ENCODE results near the gene SNRNP40. TPM values are rescaled to one million over a fixed set of nuclear protein-coding genes. Genes with fewer than 3 reads are reported as not detected.
"Not testable (repeated sequence)": the region's sequence is repeated elsewhere in the genome, so short reads cannot be mapped to it uniquely, and the experiment has no call there.

SNRNP40 gene
- total and polyA plus RNA-seq, 4 donors = 19.8 to 32.8 (median 26.2) TPM

DNA sequence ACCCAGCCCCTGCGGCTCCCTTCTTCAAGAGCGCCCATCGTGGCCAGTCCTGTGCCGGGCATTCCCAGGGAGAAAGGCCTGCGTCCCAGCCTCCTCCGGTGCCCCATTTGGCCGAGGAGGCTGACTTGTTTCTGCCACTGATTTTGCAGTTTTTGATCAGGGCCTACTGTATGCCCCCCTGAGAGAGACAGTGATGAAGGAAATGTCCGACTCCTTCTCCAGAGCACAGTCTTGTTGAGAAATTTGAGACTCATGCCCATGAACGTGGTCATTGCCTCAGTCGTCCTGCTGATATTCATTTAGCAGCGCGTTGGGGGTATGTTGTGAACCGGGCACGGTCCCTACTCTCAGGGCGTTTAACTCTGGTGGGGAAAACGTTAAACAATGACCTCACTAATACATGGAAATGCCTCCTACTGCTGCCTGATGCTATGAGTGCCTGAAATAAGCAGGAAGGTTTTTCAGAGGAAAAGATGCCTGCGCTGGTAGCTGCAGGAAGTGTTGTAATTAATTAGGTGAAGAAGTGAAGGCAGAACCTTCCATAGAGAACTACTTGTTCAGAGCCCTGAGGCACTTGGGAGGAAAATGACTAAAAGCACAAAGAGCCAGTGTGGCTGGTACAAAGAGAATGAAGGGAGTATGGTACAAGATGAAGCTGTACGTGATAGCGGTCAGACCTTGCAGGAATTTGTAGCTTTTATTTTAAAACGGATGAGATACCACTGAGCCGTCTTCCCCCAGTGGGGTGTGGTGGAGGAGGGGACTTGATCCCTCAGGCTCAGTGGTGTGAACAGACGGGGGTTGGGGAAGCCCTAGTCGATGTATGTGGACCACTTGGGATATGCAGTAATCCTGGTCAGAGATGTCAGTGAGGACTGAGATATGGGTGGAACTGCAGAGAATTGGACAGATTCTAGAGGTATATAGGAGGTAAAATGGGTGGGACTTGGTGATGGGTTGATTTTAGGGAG, 974 bp upstream of the SNRNP40 start:
- intact Hi-C loops (cut with DNase I) = loop anchor here (10.0 kb wide), 3 partner anchors 117 to 133 kb away; partner anchors contain the start of gene SERINC2 (in 1 of the 2)
- H3K27me3 ChIP-seq (ENCODE audit: control insufficient read depth in 1 of 2, insufficient read depth in 2 of 2, low read length in 1 of 2) = no peaks in the 10 kb centered on the region
- DNase-seq = no peak
- H3K27ac ChIP-seq (ENCODE audit: low read depth in 1 of 2, low read length in 2 of 2) = peak overlapping the region in 1 of 2 donors; percentile 34
- peak; percentile 12 for ATAC-seq (ENCODE audit: low FRiP score)
- peaks cover 2 to 4% of the 10 kb centered on the region in 2 donors for H3K4me1 ChIP-seq (ENCODE audit: control insufficient read depth in 1 of 2, insufficient read depth in 2 of 2, low read length in 2 of 2)
- no peaks in the 10 kb centered on the region for H3K36me3 ChIP-seq (ENCODE audit: control insufficient read depth in 1 of 2, insufficient read depth in 2 of 2, low read length in 1 of 2)
- no peaks in the 10 kb centered on the region for H3K9me3 ChIP-seq (ENCODE audit: control insufficient read depth, low read length)
- 2 to 3% methylated on average over 23 of the region's 23 CpGs for WGBS, 2 donors
- peak overlapping the region; percentile 8 to 41 for H3K4me3 ChIP-seq (ENCODE audit: low read length in 2 of 2)

DNA sequence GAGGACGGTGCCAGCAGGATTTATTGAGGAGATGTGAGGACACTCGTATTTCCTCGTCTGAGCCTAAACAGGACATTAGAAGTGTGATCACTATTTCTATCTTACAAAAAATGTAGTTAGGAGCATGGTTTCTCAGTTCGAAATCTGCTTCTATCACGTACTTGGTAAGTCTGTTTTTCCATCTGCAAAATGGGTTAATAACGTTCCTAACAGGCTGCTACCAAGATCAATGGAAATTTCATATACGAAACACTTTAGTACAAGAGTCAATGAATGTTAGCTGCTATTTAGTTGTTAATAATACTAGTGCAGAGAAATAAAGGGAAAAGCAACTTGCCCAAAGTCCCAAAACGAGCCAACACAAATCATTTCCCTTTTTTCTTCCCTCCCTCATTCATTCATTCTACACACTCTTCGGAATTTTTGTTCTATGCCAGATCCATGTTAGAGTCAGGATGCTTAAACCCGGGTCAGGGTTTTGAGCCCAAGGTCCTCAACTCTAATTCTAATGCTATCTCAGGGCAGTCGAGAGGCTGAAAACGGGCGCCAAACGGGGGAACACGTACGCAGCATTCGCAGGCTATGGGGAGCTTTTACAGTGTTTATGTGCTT, 608 bp downstream of the SNRNP40 start:
- Histone ChIP-seq H3K27ac (ENCODE audit: low read depth in 1 of 2, low read length in 2 of 2) (peak overlapping the region in 1 of 2 donors; percentile 67), H3K4me3 (ENCODE audit: low read length in 2 of 2) (peak overlapping the region; percentile 65 to 91), H3K27me3 (ENCODE audit: control insufficient read depth in 1 of 2, insufficient read depth in 2 of 2, low read length in 1 of 2) (no peaks in the 10 kb centered on the region), H3K36me3 (ENCODE audit: control insufficient read depth in 1 of 2, insufficient read depth in 2 of 2, low read length in 1 of 2) (no peaks in the 10 kb centered on the region), H3K4me1 (ENCODE audit: control insufficient read depth in 1 of 2, insufficient read depth in 2 of 2, low read length in 2 of 2) (peaks cover 0 to 4% of the 10 kb centered on the region in 2 donors), H3K9me3 (ENCODE audit: control insufficient read depth, low read length) (no peaks in the 10 kb centered on the region)
- ATAC-seq (ENCODE audit: low FRiP score) (no peak), DNase-seq (no peak)
- intact Hi-C loops (cut with DNase I) = loop anchor here (10.0 kb wide), 3 partner anchors 119 to 131 kb away; partner anchors contain the start of gene SERINC2 (in 1 of the 2)
- 15 to 17% methylated on average over 17 of the region's 17 CpGs for WGBS, 2 donors

DNA sequence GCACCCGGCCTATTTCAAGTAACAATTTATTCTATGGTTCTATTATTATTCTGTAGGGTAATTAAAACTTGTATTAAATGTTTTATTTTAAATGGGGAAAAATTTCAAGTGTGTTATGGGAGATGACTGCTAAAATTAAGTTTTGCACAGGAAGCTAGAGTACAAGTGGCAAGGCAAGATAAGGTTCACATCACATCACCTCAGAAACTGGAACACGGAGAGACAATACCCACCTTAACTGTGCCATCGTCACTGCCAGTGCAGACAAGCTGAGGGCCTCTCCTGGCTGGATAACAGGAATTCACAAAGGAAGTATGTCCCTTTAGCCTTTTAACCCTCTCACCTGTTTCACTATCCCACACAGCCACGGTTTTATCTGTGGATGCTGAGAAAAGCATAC, 7.6 kb downstream of the SNRNP40 start:
- ATAC-seq (ENCODE audit: low FRiP score) (no peak), DNase-seq (no peak)
- WGBS, 2 donors = 87 to 90% methylated on average over 4 of the region's 4 CpGs
- Histone ChIP-seq H3K27ac (ENCODE audit: low read depth in 1 of 2, low read length in 2 of 2) (no peak overlapping the region), H3K4me1 (ENCODE audit: control insufficient read depth in 1 of 2, insufficient read depth in 2 of 2, low read length in 2 of 2) (no peaks in the 10 kb centered on the region), H3K36me3 (ENCODE audit: control insufficient read depth in 1 of 2, insufficient read depth in 2 of 2, low read length in 1 of 2) (peaks cover 0 to 4% of the 10 kb centered on the region in 2 donors), H3K27me3 (ENCODE audit: control insufficient read depth in 1 of 2, insufficient read depth in 2 of 2, low read length in 1 of 2) (no peaks in the 10 kb centered on the region), H3K4me3 (ENCODE audit: low read length in 2 of 2) (no peak overlapping the region), H3K9me3 (ENCODE audit: control insufficient read depth, low read length) (no peaks in the 10 kb centered on the region)
- intact Hi-C loops (cut with DNase I) = no loop called here

DNA sequence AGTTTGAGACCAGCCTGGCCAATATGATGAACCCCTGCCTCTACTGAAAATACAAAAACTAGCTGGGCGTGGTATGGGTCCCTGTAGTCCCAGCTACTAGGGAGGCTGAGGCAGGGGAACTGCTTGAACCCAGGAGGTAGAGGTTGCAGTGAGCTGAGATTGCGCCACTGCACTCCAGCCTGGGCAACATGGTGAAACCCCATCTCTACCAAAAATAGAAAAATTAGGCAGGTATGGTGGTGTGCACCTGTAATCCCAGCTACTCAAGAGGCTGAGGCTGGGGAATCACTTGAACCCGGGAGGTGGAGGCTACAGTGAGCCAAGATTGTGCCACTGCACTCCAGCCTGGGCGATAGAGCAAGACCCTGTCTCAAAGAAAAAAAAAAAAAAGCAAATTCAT, 8.8 kb downstream of the SNRNP40 start:
- H3K4me3 ChIP-seq (ENCODE audit: low read length in 2 of 2); ATAC-seq (ENCODE audit: low FRiP score); H3K9me3 ChIP-seq (ENCODE audit: control insufficient read depth, low read length); H3K27ac ChIP-seq (ENCODE audit: low read depth in 1 of 2, low read length in 2 of 2); DNase-seq; intact Hi-C loops (cut with DNase I); H3K27me3 ChIP-seq (ENCODE audit: control insufficient read depth in 1 of 2, insufficient read depth in 2 of 2, low read length in 1 of 2); H3K36me3 ChIP-seq (ENCODE audit: control insufficient read depth in 1 of 2, insufficient read depth in 2 of 2, low read length in 1 of 2); H3K4me1 ChIP-seq (ENCODE audit: control insufficient read depth in 1 of 2, insufficient read depth in 2 of 2, low read length in 2 of 2): not testable (repeated sequence)
- 94 to 95% methylated on average over 4 of the region's 4 CpGs for WGBS, 2 donors

DNA sequence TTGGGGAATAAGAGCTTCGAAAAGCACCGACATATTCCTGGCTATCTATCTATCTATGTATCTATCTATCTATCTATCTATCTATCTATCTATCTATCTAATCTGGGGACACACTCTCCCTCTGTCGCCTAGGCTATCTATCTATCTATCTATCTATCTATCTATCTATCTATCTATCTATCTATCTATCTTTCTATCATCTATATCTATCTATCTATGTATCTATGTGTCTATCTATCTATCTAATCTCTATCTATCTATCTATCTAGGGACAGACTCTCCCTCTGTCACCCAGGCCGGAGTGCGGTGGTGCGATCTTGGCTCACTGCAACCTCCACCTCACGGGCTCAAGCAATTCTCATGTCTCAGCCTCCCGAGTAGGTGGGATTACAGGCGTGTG, 14.2 kb downstream of the SNRNP40 start:
- WGBS, 2 donors = 93 to 95% methylated on average over 9 of the region's 9 CpGs
- DNase-seq; H3K4me1 ChIP-seq (ENCODE audit: control insufficient read depth in 1 of 2, insufficient read depth in 2 of 2, low read length in 2 of 2); H3K4me3 ChIP-seq (ENCODE audit: low read length in 2 of 2); H3K9me3 ChIP-seq (ENCODE audit: control insufficient read depth, low read length); intact Hi-C loops (cut with DNase I); H3K36me3 ChIP-seq (ENCODE audit: control insufficient read depth in 1 of 2, insufficient read depth in 2 of 2, low read length in 1 of 2); H3K27me3 ChIP-seq (ENCODE audit: control insufficient read depth in 1 of 2, insufficient read depth in 2 of 2, low read length in 1 of 2); H3K27ac ChIP-seq (ENCODE audit: low read depth in 1 of 2, low read length in 2 of 2); ATAC-seq (ENCODE audit: low FRiP score): not testable (repeated sequence)

DNA sequence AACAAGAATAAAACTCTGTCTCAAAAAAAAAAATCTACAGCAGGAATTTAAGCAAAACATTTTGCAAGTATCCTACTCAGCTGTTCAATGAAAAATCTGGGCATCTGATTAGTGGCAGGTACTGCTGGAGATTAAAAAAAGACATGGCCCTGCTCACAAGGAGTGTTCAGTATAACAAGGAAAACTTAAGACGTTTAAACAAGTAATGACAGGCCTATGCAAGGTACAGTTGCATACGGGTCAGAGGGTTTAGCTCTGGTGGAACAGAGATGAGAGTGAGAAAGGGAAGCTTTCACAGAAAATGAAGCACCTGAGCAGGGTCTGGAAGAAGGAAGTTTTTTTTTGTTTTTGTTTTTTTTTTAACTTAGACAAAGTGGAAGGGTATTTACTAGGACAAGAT, 23.0 kb downstream of the SNRNP40 start:
- no peak for ATAC-seq (ENCODE audit: low FRiP score)

DNA sequence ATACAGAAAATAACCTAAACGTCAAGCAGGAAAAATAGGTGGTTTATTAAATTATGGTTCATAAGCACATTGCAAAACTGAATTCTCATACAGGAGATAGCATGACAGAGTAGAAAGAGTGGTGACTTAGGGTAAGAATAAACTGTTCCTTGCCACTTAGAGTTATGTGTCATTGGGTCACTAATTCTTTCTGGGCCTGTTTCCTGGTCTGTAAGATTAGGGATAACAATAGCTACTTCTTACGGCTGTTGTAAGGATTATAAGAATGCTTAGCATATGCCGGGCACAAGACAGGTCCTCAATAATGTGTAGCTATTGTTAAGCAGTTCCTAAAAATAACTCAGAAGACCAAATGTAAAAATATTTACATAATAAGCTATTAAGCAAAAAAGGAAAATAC, 24.2 kb downstream of the SNRNP40 start:
- ATAC-seq (ENCODE audit: low FRiP score) = no peak
- H3K36me3 ChIP-seq (ENCODE audit: control insufficient read depth in 1 of 2, insufficient read depth in 2 of 2, low read length in 1 of 2) = peaks cover 7 to 9% of the 10 kb centered on the region in 2 donors
- H3K27ac ChIP-seq (ENCODE audit: low read depth in 1 of 2, low read length in 2 of 2) = no peak overlapping the region
- no peaks in the 10 kb centered on the region for H3K4me1 ChIP-seq (ENCODE audit: control insufficient read depth in 1 of 2, insufficient read depth in 2 of 2, low read length in 2 of 2)
- no peaks in the 10 kb centered on the region for H3K27me3 ChIP-seq (ENCODE audit: control insufficient read depth in 1 of 2, insufficient read depth in 2 of 2, low read length in 1 of 2)
- no peak overlapping the region for H3K4me3 ChIP-seq (ENCODE audit: low read length in 2 of 2)
- WGBS, 2 donors = 15 to 19% methylated on average over 3 of the region's 3 CpGs
- H3K9me3 ChIP-seq (ENCODE audit: control insufficient read depth, low read length) = no peaks in the 10 kb centered on the region
- no peak for DNase-seq
- intact Hi-C loops (cut with DNase I) = no loop called here

More for the DNA sequence above, 23.0 kb downstream of the SNRNP40 start:
- WGBS, 2 donors = 74 to 82% methylated on average over 2 of the region's 2 CpGs
- Histone ChIP-seq H3K36me3 (ENCODE audit: control insufficient read depth in 1 of 2, insufficient read depth in 2 of 2, low read length in 1 of 2) (peaks cover 6 to 7% of the 10 kb centered on the region in 2 donors), H3K27ac (ENCODE audit: low read depth in 1 of 2, low read length in 2 of 2) (no peak overlapping the region), H3K4me3 (ENCODE audit: low read length in 2 of 2) (no peak overlapping the region), H3K9me3 (ENCODE audit: control insufficient read depth, low read length) (no peaks in the 10 kb centered on the region), H3K27me3 (ENCODE audit: control insufficient read depth in 1 of 2, insufficient read depth in 2 of 2, low read length in 1 of 2) (no peaks in the 10 kb centered on the region), H3K4me1 (ENCODE audit: control insufficient read depth in 1 of 2, insufficient read depth in 2 of 2, low read length in 2 of 2) (no peaks in the 10 kb centered on the region)
- DNase-seq = no peak
- intact Hi-C loops (cut with DNase I) = no loop called here

DNA sequence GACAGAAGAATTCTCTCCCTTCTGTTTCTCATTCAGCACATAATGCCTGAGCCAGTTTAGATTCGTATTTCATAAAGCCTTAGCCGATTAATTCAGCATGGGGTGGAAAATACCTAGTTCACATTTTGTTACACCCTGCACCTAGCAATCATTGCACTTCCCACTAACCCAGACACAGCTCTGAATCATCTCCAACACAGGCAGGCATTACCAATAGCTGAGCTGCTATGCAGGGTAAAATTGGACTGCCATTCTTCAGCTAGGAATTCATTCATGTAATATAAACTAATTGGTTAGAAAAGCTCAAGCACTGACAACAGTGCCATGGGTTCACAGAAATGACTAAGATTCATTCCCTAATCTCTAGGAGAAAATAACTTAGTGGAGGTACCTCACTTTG, 30.0 kb downstream of the SNRNP40 start:
- peaks cover 7 to 9% of the 10 kb centered on the region in 2 donors for H3K36me3 ChIP-seq (ENCODE audit: control insufficient read depth in 1 of 2, insufficient read depth in 2 of 2, low read length in 1 of 2)

More for the DNA sequence above, 30.0 kb downstream of the SNRNP40 start:
- Histone ChIP-seq H3K27ac (ENCODE audit: low read depth in 1 of 2, low read length in 2 of 2) (no peak overlapping the region), H3K9me3 (ENCODE audit: control insufficient read depth, low read length) (no peaks in the 10 kb centered on the region), H3K4me1 (ENCODE audit: control insufficient read depth in 1 of 2, insufficient read depth in 2 of 2, low read length in 2 of 2) (no peaks in the 10 kb centered on the region), H3K27me3 (ENCODE audit: control insufficient read depth in 1 of 2, insufficient read depth in 2 of 2, low read length in 1 of 2) (no peaks in the 10 kb centered on the region), H3K4me3 (ENCODE audit: low read length in 2 of 2) (no peak overlapping the region)
- ATAC-seq (ENCODE audit: low FRiP score) (no peak), DNase-seq (no peak)
- WGBS, 2 donors = 84 to 88% methylated on average over 2 of the region's 2 CpGs
- intact Hi-C loops (cut with DNase I) = no loop called here

Measured in aorta (tissue), 5 donors.